ENCODE data around the gene EPHB2. TPM values are rescaled to one million over a fixed set of nuclear protein-coding genes. Genes with fewer than 3 reads are reported as not detected.

The EPHB2 gene
- polyA plus RNA-seq, 1 donor from 2014 or later = 22.8 TPM

DNA sequence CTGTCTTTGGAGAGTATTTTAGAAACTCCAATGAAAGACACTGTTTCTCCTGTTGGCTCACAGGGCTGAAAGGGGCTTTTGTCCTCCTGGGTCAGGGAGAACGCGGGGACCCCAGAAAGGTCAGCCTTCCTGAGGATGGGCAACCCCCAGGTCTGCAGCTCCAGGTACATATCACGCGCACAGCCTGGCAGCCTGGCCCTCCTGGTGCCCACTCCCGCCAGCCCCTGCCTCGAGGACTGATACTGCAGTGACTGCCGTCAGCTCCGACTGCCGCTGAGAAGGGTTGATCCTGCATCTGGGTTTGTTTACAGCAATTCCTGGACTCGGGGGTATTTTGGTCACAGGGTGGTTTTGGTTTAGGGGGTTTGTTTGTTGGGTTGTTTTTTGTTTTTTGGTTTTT lies 203.5 kb downstream of the EPHB2 start:
- Histone ChIP-seq H3K4me2 (ENCODE audit: low read length) (no peak overlapping the region), H3K9me2 (ENCODE audit: insufficient read depth, low read length) (no peaks in the 10 kb centered on the region), H3K36me3 (ENCODE audit: insufficient read depth, low read length) (peaks cover 23% of the 10 kb centered on the region), H3K9me3 (ENCODE audit: low read length) (no peaks in the 10 kb centered on the region), H3F3A (ENCODE audit: insufficient read depth, low read length, poor library complexity, severe bottlenecking) (no peaks in the 10 kb centered on the region), H3K9ac (ENCODE audit: low read length) (no peak overlapping the region), H3K27ac (ENCODE audit: low read length) (no peak overlapping the region), H3K27me3 (ENCODE audit: insufficient read depth, low read depth, low read length) (no peaks in the 10 kb centered on the region), H4K20me1 (ENCODE audit: insufficient read depth) (no peaks in the 10 kb centered on the region), H3K4me3 (ENCODE audit: low read length) (no peak overlapping the region), H2AFZ (ENCODE audit: low read depth, low read length) (no peak overlapping the region), H3K79me2 (replicated peaks; ENCODE audit: insufficient read depth, low read length) (no peaks in the 10 kb centered on the region)
- no peak for TF ChIP-seq MXI1 (conservative IDR thresholded peaks at IDR 0.05; ENCODE audit: poor library complexity, severe bottlenecking)
- TF ChIP-seq SMC3 (conservative IDR thresholded peaks at IDR 0.05; ENCODE audit: poor library complexity) = no peak
- TF ChIP-seq EP300 (conservative IDR thresholded peaks at IDR 0.05; ENCODE audit: poor library complexity, severe bottlenecking) = no peak
- no peak for TF ChIP-seq TAF1 (IDR thresholded peaks at IDR 0.05; ENCODE audit: low read depth)
- TF ChIP-seq, protein P1, sequence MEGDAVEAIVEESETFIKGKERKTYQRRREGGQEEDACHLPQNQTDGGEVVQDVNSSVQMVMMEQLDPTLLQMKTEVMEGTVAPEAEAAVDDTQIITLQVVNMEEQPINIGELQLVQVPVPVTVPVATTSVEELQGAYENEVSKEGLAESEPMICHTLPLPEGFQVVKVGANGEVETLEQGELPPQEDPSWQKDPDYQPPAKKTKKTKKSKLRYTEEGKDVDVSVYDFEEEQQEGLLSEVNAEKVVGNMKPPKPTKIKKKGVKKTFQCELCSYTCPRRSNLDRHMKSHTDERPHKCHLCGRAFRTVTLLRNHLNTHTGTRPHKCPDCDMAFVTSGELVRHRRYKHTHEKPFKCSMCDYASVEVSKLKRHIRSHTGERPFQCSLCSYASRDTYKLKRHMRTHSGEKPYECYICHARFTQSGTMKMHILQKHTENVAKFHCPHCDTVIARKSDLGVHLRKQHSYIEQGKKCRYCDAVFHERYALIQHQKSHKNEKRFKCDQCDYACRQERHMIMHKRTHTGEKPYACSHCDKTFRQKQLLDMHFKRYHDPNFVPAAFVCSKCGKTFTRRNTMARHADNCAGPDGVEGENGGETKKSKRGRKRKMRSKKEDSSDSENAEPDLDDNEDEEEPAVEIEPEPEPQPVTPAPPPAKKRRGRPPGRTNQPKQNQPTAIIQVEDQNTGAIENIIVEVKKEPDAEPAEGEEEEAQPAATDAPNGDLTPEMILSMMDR (IDR thresholded peaks at IDR 0.05; ENCODE audit: poor library complexity, severe bottlenecking) = no peak
- TF ChIP-seq, protein P2, sequence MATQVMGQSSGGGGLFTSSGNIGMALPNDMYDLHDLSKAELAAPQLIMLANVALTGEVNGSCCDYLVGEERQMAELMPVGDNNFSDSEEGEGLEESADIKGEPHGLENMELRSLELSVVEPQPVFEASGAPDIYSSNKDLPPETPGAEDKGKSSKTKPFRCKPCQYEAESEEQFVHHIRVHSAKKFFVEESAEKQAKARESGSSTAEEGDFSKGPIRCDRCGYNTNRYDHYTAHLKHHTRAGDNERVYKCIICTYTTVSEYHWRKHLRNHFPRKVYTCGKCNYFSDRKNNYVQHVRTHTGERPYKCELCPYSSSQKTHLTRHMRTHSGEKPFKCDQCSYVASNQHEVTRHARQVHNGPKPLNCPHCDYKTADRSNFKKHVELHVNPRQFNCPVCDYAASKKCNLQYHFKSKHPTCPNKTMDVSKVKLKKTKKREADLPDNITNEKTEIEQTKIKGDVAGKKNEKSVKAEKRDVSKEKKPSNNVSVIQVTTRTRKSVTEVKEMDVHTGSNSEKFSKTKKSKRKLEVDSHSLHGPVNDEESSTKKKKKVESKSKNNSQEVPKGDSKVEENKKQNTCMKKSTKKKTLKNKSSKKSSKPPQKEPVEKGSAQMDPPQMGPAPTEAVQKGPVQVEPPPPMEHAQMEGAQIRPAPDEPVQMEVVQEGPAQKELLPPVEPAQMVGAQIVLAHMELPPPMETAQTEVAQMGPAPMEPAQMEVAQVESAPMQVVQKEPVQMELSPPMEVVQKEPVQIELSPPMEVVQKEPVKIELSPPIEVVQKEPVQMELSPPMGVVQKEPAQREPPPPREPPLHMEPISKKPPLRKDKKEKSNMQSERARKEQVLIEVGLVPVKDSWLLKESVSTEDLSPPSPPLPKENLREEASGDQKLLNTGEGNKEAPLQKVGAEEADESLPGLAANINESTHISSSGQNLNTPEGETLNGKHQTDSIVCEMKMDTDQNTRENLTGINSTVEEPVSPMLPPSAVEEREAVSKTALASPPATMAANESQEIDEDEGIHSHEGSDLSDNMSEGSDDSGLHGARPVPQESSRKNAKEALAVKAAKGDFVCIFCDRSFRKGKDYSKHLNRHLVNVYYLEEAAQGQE (IDR thresholded peaks at IDR 0.05; ENCODE audit: borderline replicate concordance) = no peak
- TF ChIP-seq EZH2 (IDR thresholded peaks at IDR 0.05; ENCODE audit: borderline replicate concordance, insufficient read depth, low read length, poor library complexity, severe bottlenecking) = no peak
- no peak for TF ChIP-seq POLR2AphosphoS5 (IDR thresholded peaks at IDR 0.05)
- TF ChIP-seq RAD21 (conservative IDR thresholded peaks at IDR 0.05) = no peak

DNA sequence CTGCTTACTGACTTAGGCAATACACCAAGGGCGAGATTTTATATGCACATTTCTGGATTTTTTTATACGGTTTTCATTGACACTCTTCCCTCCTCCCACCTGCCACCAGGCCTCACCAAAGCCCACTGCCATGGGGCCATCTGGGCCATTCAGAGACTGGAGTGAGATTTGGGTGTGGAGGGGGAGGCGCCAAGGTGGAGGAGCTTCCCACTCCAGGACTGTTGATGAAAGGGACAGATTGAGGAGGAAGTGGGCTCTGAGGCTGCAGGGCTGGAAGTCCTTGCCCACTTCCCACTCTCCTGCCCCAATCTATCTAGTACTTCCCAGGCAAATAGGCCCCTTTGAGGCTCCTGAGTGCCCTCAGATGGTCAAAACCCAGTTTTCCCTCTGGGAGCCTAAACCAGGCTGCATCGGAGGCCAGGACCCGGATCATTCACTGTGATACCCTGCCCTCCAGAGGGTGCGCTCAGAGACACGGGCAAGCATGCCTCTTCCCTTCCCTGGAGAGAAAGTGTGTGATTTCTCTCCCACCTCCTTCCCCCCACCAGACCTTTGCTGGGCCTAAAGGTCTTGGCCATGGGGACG lies 204.1 kb downstream of the EPHB2 start:
- no peaks in the 10 kb centered on the region for H3F3A ChIP-seq (ENCODE audit: insufficient read depth, low read length, poor library complexity, severe bottlenecking)
- no peaks in the 10 kb centered on the region for H3K9me2 ChIP-seq (ENCODE audit: insufficient read depth, low read length)
- no peaks in the 10 kb centered on the region for H3K79me2 ChIP-seq (replicated peaks; ENCODE audit: insufficient read depth, low read length)
- H3K4me2 ChIP-seq (ENCODE audit: low read length) = no peak overlapping the region
- no peaks in the 10 kb centered on the region for H4K20me1 ChIP-seq (ENCODE audit: insufficient read depth)
- no peaks in the 10 kb centered on the region for H3K27me3 ChIP-seq (ENCODE audit: insufficient read depth, low read depth, low read length)
- no peak overlapping the region for H3K4me3 ChIP-seq (ENCODE audit: low read length)
- no peak overlapping the region for H3K9ac ChIP-seq (ENCODE audit: low read length)
- no peak overlapping the region for H3K27ac ChIP-seq (ENCODE audit: low read length)
- TF ChIP-seq SMC3 (conservative IDR thresholded peaks at IDR 0.05; ENCODE audit: poor library complexity) = no peak
- TF ChIP-seq, protein P1 (IDR thresholded peaks at IDR 0.05; ENCODE audit: poor library complexity, severe bottlenecking) = no peak
- H2AFZ ChIP-seq (ENCODE audit: low read depth, low read length) = no peak overlapping the region
- H3K9me3 ChIP-seq (ENCODE audit: low read length) = no peaks in the 10 kb centered on the region
- H3K36me3 ChIP-seq (ENCODE audit: insufficient read depth, low read length) = peaks cover 17% of the 10 kb centered on the region
